ENCODE results near the gene GPR15LG. TPM values are rescaled to one million over a fixed set of nuclear protein-coding genes. Genes with fewer than 3 reads are reported as not detected.
A peak's percentile ranks its signal among the peaks of the same experiment; 100 is the strongest.
"Not testable (repeated sequence)": the region's sequence is repeated elsewhere in the genome, so short reads cannot be mapped to it uniquely, and the experiment has no call there.

GPR15LG gene
- total RNA-seq, 1 donor from 2014 or later: not detected

DNA sequence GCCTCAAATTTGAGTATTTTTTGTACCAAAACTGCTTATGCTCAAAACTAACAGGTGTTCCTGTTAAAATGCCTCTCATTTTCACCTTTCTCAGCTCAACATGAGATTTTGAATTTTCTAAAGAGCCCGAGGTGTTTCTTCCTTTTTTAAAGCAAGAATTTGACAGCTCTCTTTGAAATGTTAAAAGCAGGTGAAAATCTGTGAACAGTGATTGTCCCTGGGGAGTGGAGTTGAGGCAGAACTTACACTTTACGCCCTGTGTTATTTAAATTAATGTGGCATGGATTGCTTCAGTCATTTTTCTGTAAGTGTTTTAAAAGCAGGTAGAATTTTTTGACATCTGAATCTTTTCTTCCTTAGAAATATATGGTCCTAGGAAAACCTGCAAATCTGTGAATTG is 9.2 kb upstream of the GPR15LG start:
- H3K36me3 Mint-ChIP-seq (ENCODE audit: low read depth): no peaks in the 10 kb centered on the region
- TF ChIP-seq, protein P1, sequence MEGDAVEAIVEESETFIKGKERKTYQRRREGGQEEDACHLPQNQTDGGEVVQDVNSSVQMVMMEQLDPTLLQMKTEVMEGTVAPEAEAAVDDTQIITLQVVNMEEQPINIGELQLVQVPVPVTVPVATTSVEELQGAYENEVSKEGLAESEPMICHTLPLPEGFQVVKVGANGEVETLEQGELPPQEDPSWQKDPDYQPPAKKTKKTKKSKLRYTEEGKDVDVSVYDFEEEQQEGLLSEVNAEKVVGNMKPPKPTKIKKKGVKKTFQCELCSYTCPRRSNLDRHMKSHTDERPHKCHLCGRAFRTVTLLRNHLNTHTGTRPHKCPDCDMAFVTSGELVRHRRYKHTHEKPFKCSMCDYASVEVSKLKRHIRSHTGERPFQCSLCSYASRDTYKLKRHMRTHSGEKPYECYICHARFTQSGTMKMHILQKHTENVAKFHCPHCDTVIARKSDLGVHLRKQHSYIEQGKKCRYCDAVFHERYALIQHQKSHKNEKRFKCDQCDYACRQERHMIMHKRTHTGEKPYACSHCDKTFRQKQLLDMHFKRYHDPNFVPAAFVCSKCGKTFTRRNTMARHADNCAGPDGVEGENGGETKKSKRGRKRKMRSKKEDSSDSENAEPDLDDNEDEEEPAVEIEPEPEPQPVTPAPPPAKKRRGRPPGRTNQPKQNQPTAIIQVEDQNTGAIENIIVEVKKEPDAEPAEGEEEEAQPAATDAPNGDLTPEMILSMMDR (IDR thresholded peaks at IDR 0.05): no peak
- DNase-seq (ENCODE audit: low spot score): no peak
- peaks cover 6% of the 10 kb centered on the region for H3K9me3 Mint-ChIP-seq (ENCODE audit: low read depth)
- H3K4me1 Mint-ChIP-seq (ENCODE audit: low read depth): no peaks in the 10 kb centered on the region
- peaks cover 22% of the 10 kb centered on the region for H3K27me3 Mint-ChIP-seq (ENCODE audit: low read depth)
- H3K4me3 Mint-ChIP-seq (ENCODE audit: unreplicated experiment): no peak overlapping the region
- H3K27ac Mint-ChIP-seq (ENCODE audit: unreplicated experiment): no peak overlapping the region

DNA sequence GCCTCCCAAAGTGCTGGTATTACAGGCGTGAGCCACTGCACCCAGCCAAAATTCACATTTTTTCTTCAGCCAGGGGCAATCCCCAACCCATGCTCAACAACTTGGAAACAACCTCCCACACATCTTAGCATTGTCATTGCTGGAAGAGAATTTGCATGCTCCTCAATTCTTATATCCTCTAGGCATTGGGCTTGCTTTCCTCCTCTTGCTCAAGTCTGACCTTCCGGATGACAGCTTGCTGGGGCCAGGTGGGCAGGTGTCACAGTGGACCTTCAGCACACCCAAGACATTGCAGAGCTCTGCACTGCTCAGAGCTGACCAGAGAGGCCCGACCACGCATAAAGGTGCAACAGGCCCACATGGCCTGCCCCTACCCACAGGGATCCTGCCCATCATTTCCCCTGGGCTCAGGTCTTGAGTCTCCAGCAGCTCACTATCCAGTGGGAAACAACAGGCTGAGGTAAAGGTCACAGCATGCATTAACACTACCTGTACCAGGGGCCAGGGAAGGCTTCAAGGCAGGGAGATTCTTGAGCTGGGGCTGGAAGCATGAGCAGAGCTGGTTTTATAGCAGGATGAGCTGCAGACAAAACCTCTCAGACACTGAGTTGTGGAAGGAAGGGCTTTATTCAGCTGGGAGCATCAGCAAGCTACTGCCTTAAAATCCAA is 6.8 kb upstream of the GPR15LG start:
- H3K4me1 Mint-ChIP-seq (ENCODE audit: low read depth): no peaks in the 10 kb centered on the region
- H3K4me3 Mint-ChIP-seq (ENCODE audit: unreplicated experiment): no peak overlapping the region
- DNase-seq (ENCODE audit: low spot score): no peak
- H3K27ac Mint-ChIP-seq (ENCODE audit: unreplicated experiment): no peak overlapping the region
- peaks cover 6% of the 10 kb centered on the region for H3K9me3 Mint-ChIP-seq (ENCODE audit: low read depth)
- no peaks in the 10 kb centered on the region for H3K36me3 Mint-ChIP-seq (ENCODE audit: low read depth)
- TF ChIP-seq, protein P1 (IDR thresholded peaks at IDR 0.05): no peak
- H3K27me3 Mint-ChIP-seq (ENCODE audit: low read depth): peaks cover 23% of the 10 kb centered on the region

DNA sequence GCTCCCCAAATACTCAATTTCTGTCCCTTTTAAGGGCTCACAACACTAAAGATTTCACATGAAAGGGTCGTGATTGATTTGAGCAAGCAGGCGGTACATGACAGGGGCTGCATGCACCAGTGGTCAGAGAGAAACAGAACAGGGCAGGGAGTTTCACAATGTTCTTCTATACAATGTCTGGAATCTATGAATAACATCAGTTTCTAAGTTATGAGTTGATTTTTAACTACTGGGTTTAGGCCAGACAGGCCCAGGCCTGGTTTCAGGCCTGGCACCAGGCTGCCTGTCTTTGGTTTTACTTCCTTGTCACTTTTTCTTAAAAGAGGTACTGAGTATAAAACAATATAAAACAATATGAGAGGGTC is 6.3 kb upstream of the GPR15LG start:
- not testable (repeated sequence) for DNase-seq (ENCODE audit: low spot score); H3K9me3 Mint-ChIP-seq (ENCODE audit: low read depth); H3K36me3 Mint-ChIP-seq (ENCODE audit: low read depth); H3K27ac Mint-ChIP-seq (ENCODE audit: unreplicated experiment); H3K4me3 Mint-ChIP-seq (ENCODE audit: unreplicated experiment); H3K4me1 Mint-ChIP-seq (ENCODE audit: low read depth)
- H3K27me3 Mint-ChIP-seq (ENCODE audit: low read depth): peaks cover 23% of the 10 kb centered on the region

DNA sequence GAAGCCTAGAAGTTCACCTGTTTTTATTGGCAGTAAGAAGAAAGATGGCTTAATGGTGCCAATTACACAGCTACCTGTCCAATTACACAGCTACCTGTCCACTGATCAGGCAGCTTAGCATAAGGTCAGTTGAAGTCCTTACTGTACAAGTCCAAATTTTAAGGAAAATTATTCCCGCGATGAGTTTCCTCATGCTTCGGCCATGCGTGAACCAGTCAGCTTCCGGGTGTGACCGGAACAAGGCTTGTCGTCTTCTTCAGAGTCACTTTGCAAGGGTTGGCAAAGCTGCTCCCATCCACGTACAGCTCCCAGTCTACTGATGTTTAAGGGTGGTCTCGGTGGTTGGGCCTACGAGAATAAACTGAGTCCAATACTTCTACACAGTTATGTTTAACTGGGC is 5.2 kb upstream of the GPR15LG start:
- not testable (repeated sequence) for DNase-seq (ENCODE audit: low spot score); H3K36me3 Mint-ChIP-seq (ENCODE audit: low read depth); H3K4me1 Mint-ChIP-seq (ENCODE audit: low read depth); H3K4me3 Mint-ChIP-seq (ENCODE audit: unreplicated experiment); H3K9me3 Mint-ChIP-seq (ENCODE audit: low read depth); H3K27ac Mint-ChIP-seq (ENCODE audit: unreplicated experiment)
- peaks cover 17% of the 10 kb centered on the region for H3K27me3 Mint-ChIP-seq (ENCODE audit: low read depth)

DNA sequence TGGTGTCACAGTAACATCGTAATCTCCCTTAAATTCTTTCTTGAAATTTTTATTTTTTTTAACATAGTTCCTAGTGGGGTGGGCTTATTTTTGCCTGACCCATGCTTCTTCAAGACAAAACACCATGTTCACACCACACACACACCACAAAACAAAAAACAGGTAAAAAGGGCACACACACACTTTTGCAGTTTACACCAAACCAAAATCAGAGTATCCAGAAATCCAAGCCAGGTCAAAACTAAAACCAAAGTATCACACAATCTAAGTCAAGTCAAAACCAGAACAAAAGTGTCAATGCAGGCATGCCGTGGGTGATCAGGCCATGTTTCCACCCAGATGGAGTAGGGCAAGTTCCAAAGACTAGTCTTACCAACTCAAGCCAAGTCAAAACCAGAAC is 2.4 kb upstream of the GPR15LG start:
- not testable (repeated sequence) for H3K4me1 Mint-ChIP-seq (ENCODE audit: low read depth); H3K27me3 Mint-ChIP-seq (ENCODE audit: low read depth); DNase-seq (ENCODE audit: low spot score); H3K36me3 Mint-ChIP-seq (ENCODE audit: low read depth); H3K9me3 Mint-ChIP-seq (ENCODE audit: low read depth); H3K27ac Mint-ChIP-seq (ENCODE audit: unreplicated experiment)
- H3K4me3 Mint-ChIP-seq (ENCODE audit: unreplicated experiment): peak overlapping the region; percentile 5

DNA sequence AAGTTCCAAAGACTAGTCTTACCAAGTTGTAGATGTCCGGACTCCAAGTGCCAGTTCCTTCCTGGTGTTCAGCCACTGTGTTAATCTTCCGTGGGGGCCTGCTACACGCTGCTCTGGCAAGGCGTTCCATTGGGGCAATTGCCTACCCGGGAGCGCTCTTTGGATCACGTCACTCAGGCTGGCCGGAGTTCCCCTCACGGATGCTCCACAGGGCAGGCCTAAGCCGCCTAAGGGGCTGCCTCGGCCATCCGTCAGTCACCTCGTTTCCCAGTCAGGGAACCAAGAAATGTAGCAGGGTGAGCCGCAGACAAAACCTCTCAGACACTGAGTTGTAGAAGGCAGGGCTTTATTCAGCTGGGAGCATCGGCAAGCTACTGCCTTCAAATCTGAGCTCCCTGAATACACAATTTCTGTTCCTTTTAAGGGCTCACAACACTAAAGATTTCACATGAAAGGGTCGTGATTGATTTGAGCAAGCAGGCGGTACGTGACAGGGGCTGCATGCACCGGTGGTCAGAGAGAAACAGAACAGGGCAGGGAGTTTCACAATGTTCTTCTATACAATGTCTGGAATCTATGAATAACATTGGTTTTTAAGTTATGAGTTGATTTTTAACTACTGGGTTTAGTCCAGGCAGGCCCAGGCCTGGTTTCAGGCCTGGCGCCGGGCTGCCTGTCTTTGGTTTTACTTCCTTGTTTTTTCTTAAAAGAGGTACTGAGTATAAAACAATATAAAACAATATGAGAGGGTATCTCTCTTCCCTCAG is 1.7 kb upstream of the GPR15LG start:
- H3K9me3 Mint-ChIP-seq (ENCODE audit: low read depth); DNase-seq (ENCODE audit: low spot score); H3K4me1 Mint-ChIP-seq (ENCODE audit: low read depth); H3K36me3 Mint-ChIP-seq (ENCODE audit: low read depth); H3K27me3 Mint-ChIP-seq (ENCODE audit: low read depth): not testable (repeated sequence)
- peak overlapping the region; percentile 63 for H3K27ac Mint-ChIP-seq (ENCODE audit: unreplicated experiment)
- H3K4me3 Mint-ChIP-seq (ENCODE audit: unreplicated experiment): peak overlapping the region; percentile 19

DNA sequence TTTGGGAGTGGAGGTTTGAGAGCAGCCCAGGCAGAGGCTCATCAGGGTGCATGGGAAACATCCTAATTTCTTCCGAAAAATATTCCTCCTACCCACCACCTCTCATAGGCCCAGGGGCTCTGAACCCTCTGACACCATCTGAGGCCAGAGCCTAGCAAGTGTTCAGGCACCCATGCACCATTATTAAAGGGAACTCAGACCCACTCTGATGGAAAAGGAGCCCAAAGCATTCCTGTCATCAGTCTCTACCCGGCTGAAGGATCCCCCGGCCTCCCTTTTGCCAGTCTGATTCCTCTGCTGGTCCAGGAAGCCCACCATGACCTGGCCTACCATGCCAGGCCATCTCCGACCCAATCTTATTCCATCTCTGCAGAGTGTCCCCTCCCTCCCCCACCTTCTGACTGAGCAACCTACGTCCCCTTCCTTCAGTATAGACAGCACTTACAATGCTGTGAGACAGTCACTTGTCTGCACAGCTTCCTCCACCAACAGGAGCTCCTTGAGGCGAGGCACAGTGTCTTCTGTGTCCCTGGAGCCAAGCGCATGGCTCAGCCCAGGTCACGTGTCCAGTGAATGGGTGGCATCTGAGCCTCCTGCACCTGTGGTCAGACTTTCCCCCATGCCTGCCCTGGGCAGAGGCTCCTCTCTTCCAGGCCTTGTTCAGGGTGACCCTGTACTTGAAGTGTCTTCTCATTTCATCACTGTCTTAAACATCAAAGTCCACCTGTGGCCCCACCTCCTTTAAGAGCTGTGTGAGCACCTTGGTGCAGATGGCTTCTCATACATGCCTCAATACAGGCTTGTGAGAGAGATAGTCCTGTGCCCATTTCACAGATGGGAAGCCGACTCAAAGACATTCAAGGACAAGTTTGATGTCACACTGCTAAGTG is 889 bp upstream of the GPR15LG start:
- Mint-ChIP-seq H3K36me3 (ENCODE audit: low read depth) (no peaks in the 10 kb centered on the region), H3K9me3 (ENCODE audit: low read depth) (no peaks in the 10 kb centered on the region), H3K4me3 (ENCODE audit: unreplicated experiment) (no peak overlapping the region), H3K27ac (ENCODE audit: unreplicated experiment) (peak overlapping the region; percentile 63), H3K4me1 (ENCODE audit: low read depth) (no peaks in the 10 kb centered on the region), H3K27me3 (ENCODE audit: low read depth) (peaks cover 3% of the 10 kb centered on the region)
- TF ChIP-seq, protein P1 (IDR thresholded peaks at IDR 0.05): no peak
- no peak for DNase-seq (ENCODE audit: low spot score)
